ENCODE measurements around the gene ZNF536.

GRCh38 chr19:30336290-30336689 is 35.9 kb upstream of the ZNF536 start:
- TF ChIP-seq CTCF (IDR thresholded peaks at IDR 0.05) = no peak
- TF ChIP-seq POLR2A (IDR thresholded peaks at IDR 0.05) = no peak
